HG03196 (cell line): Measurements from ENCODE around the gene CACNA2D3.

Source experiments
- ATAC-seq: cut with Tn5 transposase; IDR thresholded peaks from one replicate; pipeline ENCODE4 v1.9.1; 2021; ENCODE audit not compliant: unreplicated experiment

The CACNA2D3 gene

DNA sequence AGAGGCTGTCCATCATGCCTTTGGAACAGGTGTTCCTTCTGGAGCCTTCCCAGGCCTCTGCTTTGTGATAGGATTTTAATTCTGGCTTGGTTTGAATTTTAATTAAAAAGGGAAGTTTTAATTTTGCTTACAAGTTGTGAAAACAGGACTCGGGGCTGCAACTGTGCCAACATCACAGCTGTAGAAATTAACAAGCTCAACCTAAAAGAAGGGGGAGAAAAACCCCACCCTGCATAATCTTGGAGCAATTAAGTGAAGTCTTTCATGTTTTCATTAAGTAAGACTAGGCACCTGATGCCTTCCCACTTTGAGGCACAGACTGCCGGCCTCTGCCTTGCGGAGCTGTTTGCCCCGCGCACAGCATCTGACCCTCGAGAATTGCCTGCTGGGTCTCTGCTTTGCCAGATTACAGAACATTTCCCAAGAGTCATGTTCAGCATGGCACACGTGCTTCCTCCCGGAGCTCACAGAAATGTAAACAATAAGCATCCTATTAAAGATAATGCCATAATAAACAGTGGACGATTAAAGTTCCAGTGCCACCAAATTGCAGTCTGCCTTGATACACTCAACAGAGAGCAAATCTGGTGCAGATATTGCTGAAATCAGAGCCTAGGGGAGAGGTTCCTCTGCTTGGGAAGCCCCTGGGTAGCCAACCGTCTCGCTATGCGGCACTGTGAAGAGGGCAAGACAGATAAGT lies 441.3 kb downstream of the CACNA2D3 start:
- ATAC-seq, result no peak

- ATAC-seq, result no peak
Observed at GRCh38 chr3:54564374-54564925, 442.1 kb downstream of the CACNA2D3 start.

DNA sequence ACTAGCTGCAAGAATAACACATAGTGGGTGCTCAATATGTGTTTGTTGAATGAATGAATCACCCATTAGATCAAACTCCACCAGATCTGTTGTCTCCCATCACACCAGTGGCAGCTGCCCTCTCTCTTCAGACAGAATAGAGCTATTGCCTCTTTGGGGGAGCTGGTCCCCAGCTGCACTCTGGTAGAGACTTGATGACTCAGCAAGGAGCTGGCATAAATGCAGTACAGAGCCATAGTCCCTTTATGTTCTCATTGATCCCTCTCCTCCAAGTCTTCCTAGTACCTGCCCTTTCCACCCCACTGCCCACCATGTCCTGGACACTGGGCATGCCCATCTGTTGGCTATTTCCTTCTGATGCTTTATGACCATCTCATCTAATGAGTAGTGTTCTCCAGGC lies 443.6 kb downstream of the CACNA2D3 start:
- no peak for ATAC-seq

DNA sequence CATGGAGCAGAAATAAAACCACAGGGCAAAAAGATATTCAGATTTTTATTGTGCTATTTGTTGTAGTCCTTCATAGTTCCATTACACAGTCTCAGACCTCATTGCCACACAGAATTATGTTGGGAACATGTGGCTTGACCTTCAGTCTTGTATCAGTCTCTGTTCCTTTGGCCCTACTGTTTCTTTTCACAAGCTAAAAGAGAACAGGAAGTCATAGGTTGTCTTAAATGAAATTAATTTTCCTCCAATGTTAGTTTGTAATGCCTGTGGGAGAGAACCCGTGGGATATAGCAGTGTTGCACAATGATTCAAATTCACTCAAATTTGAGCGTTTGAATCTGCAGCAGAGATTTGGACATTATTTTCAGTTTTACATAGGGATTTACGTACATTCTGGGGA lies 445.6 kb downstream of the CACNA2D3 start:
- no peak for ATAC-seq

GRCh38 chr3:54570008-54570407 lies 447.7 kb downstream of the CACNA2D3 start:
- ATAC-seq, result no peak

DNA sequence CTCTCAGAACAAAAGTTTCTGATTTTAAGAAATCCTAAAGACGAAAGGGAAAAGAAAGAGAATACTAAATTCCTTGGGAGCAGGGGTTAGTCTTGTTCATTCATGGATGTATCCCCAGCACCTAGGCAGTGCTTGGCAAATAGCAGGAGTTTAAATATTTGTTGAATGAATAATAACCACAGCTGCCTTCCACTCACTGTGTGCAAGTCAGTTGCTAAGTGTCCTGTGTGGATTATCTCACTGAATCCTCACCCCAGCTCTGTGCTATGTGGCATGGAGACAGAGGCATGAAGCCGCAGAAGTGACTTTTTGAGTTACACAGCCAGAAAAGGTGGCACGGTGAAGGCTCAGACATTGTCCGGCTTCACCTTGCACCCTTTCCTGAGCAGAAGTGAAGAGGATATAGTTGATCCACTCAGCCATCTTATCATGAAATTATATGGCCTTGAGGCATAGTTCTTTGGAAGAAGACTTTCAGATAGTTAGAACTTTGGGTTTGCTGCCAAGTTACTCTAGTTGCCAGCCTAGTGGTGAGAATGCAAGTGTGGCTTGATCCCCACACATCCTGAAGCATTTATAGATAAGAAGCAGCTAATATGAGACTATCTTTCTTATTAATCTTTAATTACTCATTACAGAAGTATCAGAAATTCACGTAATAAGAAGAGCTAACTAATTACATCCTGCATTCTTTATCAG lies 450.0 kb downstream of the CACNA2D3 start:
- ATAC-seq, result no peak

DNA sequence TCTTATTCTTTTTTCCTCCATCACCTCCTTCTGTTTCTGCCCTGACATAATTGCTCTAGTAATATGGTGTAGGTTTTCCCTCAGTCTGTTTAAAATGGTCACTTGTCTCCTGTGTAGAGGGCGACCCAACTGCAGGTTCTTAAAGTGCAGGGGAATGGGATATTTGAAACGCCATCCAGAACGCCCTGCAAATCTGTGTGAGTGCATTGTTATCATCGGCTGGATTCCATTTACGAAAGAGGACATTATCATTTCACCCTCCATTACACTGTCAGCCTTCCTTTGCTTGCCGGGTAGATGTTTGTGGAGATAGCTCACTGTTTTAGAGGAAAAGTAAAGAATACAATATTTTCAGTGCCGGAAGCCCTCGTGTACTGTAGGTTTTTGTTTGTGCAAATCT lies 451.5 kb downstream of the CACNA2D3 start:
- no peak for ATAC-seq

GRCh38 chr3:54574906-54575617 lies 452.7 kb downstream of the CACNA2D3 start:
- no peak for ATAC-seq

DNA sequence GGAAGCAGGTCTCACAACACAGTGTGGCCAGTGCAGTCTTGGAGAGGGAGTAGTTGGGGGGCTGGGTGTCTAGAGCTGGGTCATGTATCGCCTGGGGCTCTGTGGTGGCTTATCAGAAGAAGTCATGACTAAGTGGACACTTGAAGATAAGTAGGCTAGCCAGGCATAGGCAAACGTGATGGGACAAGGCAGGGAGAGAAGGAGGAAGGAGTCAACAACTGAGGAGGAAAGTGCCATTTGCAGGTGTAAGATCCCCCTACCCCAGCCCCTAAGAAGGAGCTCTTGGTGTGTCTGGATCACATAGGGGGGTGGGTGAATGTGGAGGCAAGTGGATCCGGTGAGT lies 453.2 kb downstream of the CACNA2D3 start:
- ATAC-seq, result no peak

- no peak for ATAC-seq
Observed at GRCh38 chr3:54577313-54577712, 455.0 kb downstream of the CACNA2D3 start.

- ATAC-seq, result no peak
Observed at GRCh38 chr3:54578417-54578816, 456.1 kb downstream of the CACNA2D3 start.

GRCh38 chr3:54580453-54580852 lies 458.1 kb downstream of the CACNA2D3 start:
- no peak for ATAC-seq

DNA sequence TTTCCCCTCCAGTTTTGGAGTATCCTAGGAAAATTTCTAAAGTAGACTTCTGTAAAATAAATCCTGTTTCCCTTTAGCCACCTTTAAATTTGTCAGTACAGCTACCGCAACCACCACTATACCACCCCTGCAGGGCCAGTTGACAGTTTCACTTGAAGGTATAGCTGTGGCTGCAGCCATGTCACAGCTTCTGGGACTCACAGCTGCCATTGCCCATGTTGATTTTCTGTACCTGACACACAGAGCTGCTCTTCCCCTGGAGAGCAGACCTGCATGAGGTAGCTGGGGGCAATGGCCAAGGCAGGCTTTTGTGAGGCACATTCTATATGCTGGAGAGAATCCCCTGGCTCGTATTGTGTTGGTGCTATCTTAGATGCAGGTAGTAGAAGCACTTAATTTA lies 460.1 kb downstream of the CACNA2D3 start:
- ATAC-seq, result no peak

DNA sequence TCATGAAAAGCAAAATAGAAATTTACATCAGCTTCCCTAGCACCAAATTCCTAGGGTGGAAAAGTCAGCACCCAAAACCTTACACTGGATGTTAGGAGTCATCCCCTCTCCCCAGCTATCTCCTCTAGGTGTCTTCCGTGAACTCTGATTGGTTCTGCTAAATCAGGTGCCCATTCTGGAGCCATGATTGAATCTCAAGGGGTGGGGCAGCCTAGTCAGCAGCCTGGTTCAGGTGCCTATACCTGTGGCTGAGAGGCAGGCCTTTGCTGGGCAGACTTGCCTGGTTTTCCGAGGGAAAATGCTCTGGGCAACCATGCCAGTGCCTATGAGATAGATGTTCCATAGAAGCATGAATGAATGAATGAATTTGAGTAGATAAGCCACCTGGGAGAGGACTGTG lies 468.8 kb downstream of the CACNA2D3 start:
- ATAC-seq, result no peak

GRCh38 chr3:54593653-54594052 lies 471.3 kb downstream of the CACNA2D3 start:
- ATAC-seq, result no peak

- ATAC-seq, result no peak
Observed at GRCh38 chr3:54596087-54596486, 473.7 kb downstream of the CACNA2D3 start.

- ATAC-seq, result no peak
Observed at GRCh38 chr3:54599716-54600115, 477.4 kb downstream of the CACNA2D3 start.

- no peak for ATAC-seq
Observed at GRCh38 chr3:54600441-54601204, 478.3 kb downstream of the CACNA2D3 start.

DNA sequence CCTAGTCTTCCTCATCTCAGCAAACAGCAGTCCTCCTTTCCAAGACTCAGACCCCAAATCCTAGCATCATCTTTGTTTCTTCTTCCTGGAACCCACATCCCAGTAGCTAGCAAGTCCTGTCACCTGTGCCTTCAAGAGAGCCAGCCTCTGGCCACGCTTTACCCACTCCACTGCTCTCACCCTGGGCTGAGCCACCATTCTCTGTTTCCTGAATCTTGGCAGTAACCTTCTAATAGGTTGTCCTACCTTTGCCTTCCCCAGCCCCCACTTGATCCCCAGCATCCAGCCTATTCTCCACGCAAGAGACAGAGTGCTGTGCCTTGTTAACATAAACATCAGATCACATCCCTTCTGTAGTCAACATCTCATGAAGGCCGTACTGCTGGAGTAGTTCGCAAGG lies 482.1 kb downstream of the CACNA2D3 start:
- ATAC-seq, result no peak

GRCh38 chr3:54608041-54608440 lies 485.7 kb downstream of the CACNA2D3 start:
- no peak for ATAC-seq

DNA sequence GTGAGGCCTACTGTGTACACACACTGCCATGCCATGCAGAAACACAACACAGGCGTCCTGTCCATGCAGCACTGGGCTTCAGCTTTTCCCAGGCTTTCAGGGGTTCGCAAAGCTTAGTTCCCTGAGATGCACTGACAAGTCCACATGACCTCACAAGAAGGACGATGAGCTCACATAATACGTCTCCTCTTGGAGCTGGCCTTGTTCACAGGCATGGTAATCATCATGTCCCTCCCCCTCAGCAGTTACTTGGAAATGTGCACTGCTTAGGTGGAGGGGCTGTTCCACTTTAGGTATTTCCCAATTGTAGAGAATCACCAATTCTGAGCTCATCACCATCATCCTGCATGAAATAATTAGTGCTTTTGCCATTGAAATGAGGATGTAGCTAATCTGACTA lies 496.7 kb downstream of the CACNA2D3 start:
- no peak for ATAC-seq
